ENCODE measurements around the gene PRKCB. TPM values are rescaled to one million over a fixed set of nuclear protein-coding genes. Genes with fewer than 3 reads are reported as not detected.

Gene PRKCB
- total RNA-seq, 1 donor from 2014 or later = not detected

GRCh38 chr16:24246911-24247607 lies 411.3 kb downstream of the PRKCB start:
- Mint-ChIP-seq H3K36me3 (ENCODE audit: unreplicated experiment) (no peaks in the 10 kb centered on the region), H3K27ac (ENCODE audit: unreplicated experiment) (no peak overlapping the region), H3K4me1 (ENCODE audit: unreplicated experiment) (no peaks in the 10 kb centered on the region), H3K9me3 (ENCODE audit: unreplicated experiment) (no peaks in the 10 kb centered on the region), H3K4me3 (ENCODE audit: unreplicated experiment) (no peak overlapping the region), H3K27me3 (ENCODE audit: unreplicated experiment) (no peaks in the 10 kb centered on the region)
- TF ChIP-seq, protein P1, sequence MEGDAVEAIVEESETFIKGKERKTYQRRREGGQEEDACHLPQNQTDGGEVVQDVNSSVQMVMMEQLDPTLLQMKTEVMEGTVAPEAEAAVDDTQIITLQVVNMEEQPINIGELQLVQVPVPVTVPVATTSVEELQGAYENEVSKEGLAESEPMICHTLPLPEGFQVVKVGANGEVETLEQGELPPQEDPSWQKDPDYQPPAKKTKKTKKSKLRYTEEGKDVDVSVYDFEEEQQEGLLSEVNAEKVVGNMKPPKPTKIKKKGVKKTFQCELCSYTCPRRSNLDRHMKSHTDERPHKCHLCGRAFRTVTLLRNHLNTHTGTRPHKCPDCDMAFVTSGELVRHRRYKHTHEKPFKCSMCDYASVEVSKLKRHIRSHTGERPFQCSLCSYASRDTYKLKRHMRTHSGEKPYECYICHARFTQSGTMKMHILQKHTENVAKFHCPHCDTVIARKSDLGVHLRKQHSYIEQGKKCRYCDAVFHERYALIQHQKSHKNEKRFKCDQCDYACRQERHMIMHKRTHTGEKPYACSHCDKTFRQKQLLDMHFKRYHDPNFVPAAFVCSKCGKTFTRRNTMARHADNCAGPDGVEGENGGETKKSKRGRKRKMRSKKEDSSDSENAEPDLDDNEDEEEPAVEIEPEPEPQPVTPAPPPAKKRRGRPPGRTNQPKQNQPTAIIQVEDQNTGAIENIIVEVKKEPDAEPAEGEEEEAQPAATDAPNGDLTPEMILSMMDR (IDR thresholded peaks at IDR 0.05) = no peak
- no peak for DNase-seq (ENCODE audit: extremely low spot score, unreplicated experiment)

GRCh38 chr16:24253192-24253591 lies 417.4 kb downstream of the PRKCB start:
- Mint-ChIP-seq H3K4me1 (ENCODE audit: unreplicated experiment) (no peaks in the 10 kb centered on the region), H3K36me3 (ENCODE audit: unreplicated experiment) (no peaks in the 10 kb centered on the region), H3K4me3 (ENCODE audit: unreplicated experiment) (no peak overlapping the region), H3K27me3 (ENCODE audit: unreplicated experiment) (no peaks in the 10 kb centered on the region), H3K27ac (ENCODE audit: unreplicated experiment) (no peak overlapping the region), H3K9me3 (ENCODE audit: unreplicated experiment) (peaks cover 4% of the 10 kb centered on the region)
- DNase-seq (ENCODE audit: extremely low spot score, unreplicated experiment) = no peak
- TF ChIP-seq, protein P1 (IDR thresholded peaks at IDR 0.05) = peak; percentile 51

- Mint-ChIP-seq H3K36me3 (ENCODE audit: unreplicated experiment) (no peaks in the 10 kb centered on the region), H3K27ac (ENCODE audit: unreplicated experiment) (no peak within 1 kb of the TSS), H3K9me3 (ENCODE audit: unreplicated experiment) (peaks cover 4% of the 10 kb centered on the region), H3K4me3 (ENCODE audit: unreplicated experiment) (no peak within 1 kb of the TSS), H3K27me3 (ENCODE audit: unreplicated experiment) (no peaks in the 10 kb centered on the region), H3K4me1 (ENCODE audit: unreplicated experiment) (no peaks in the 10 kb centered on the region)
- DNase-seq (ENCODE audit: extremely low spot score, unreplicated experiment) = no peak
- TF ChIP-seq, protein P1 (IDR thresholded peaks at IDR 0.05) = no peak
Measured at GRCh38 chr16:24255456-24256371, 419.9 kb downstream of the PRKCB start, which contains the start of gene CACNG3. CACNG3 (plus strand) TSS chr16:24256335; CDS start chr16:24256755, 420 bp downstream.

GRCh38 chr16:24257958-24258357 lies 422.2 kb downstream of the PRKCB start:
- no peaks in the 10 kb centered on the region for H3K27me3 Mint-ChIP-seq (ENCODE audit: unreplicated experiment)
- H3K36me3 Mint-ChIP-seq (ENCODE audit: unreplicated experiment) = no peaks in the 10 kb centered on the region
- DNase-seq (ENCODE audit: extremely low spot score, unreplicated experiment) = no peak
- TF ChIP-seq, protein P1 (IDR thresholded peaks at IDR 0.05) = no peak
- peaks cover 7% of the 10 kb centered on the region for H3K9me3 Mint-ChIP-seq (ENCODE audit: unreplicated experiment)
- H3K4me1 Mint-ChIP-seq (ENCODE audit: unreplicated experiment) = no peaks in the 10 kb centered on the region
- no peak overlapping the region for H3K4me3 Mint-ChIP-seq (ENCODE audit: unreplicated experiment)
- no peak overlapping the region for H3K27ac Mint-ChIP-seq (ENCODE audit: unreplicated experiment)

GRCh38 chr16:24258791-24259190 lies 423.0 kb downstream of the PRKCB start:
- TF ChIP-seq, protein P1 (IDR thresholded peaks at IDR 0.05) = no peak
- H3K27me3 Mint-ChIP-seq (ENCODE audit: unreplicated experiment) = no peaks in the 10 kb centered on the region

More at GRCh38 chr16:24258791-24259190, 423.0 kb downstream of the PRKCB start:
- Mint-ChIP-seq H3K36me3 (ENCODE audit: unreplicated experiment) (no peaks in the 10 kb centered on the region), H3K4me3 (ENCODE audit: unreplicated experiment) (no peak overlapping the region), H3K27ac (ENCODE audit: unreplicated experiment) (no peak overlapping the region), H3K9me3 (ENCODE audit: unreplicated experiment) (peaks cover 7% of the 10 kb centered on the region), H3K4me1 (ENCODE audit: unreplicated experiment) (no peaks in the 10 kb centered on the region)
- DNase-seq (ENCODE audit: extremely low spot score, unreplicated experiment) = no peak
